ENCODE data around the gene SSU72. TPM values are rescaled to one million over a fixed set of nuclear protein-coding genes. Genes with fewer than 3 reads are reported as not detected.

Gene SSU72
- total RNA-seq, 6 experiments from 2014 or later, result 46.6 to 72.6 (median 63.8) TPM

- Histone ChIP-seq H3K36me3 (peaks cover 0 to 12% (median 0%) of the 10 kb centered on the region in 4 donors), H3K9me3 (no peaks in the 10 kb centered on the region), H3K4me1 (peaks cover 0 to 5% (median 0%) of the 10 kb centered on the region in 4 donors), H3K4me3 (no peak overlapping the region), H3K27ac (no peak overlapping the region), H3K27me3 (no peaks in the 10 kb centered on the region)
- TF ChIP-seq POLR2A (IDR thresholded peaks at IDR 0.05) (no peak), CTCF (IDR thresholded peaks at IDR 0.05) (no peak)
- ATAC-seq, result no peak
- intact Hi-C loops (cut with DNase I), result no loop called here
- DNase-seq, result no peak
- WGBS (ENCODE audit: insufficient coverage, low coverage, low lambda C conversion rate, missing lambda C conversion rate), result 95% methylated on average over 4 of the region's 32 CpGs
Observed at GRCh38 chr1:1537626-1538250, 36.9 kb downstream of the SSU72 start.

- Histone ChIP-seq H3K4me3 (no peak overlapping the region), H3K27me3 (no peaks in the 10 kb centered on the region), H3K36me3 (peaks cover 0 to 7% (median 0%) of the 10 kb centered on the region in 4 donors), H3K4me1 (peaks cover 0 to 5% (median 0%) of the 10 kb centered on the region in 4 donors), H3K27ac (no peak overlapping the region), H3K9me3 (no peaks in the 10 kb centered on the region)
- intact Hi-C loops (cut with DNase I), result no loop called here
- DNase-seq (no peak), ATAC-seq (no peak)
- 100% methylated on average over 1 of the region's 15 CpGs for WGBS (ENCODE audit: insufficient coverage, low coverage, low lambda C conversion rate, missing lambda C conversion rate)
- TF ChIP-seq POLR2A (IDR thresholded peaks at IDR 0.05), result no peak
- TF ChIP-seq CTCF (IDR thresholded peaks at IDR 0.05), result no peak
Observed at GRCh38 chr1:1536938-1537546, 37.6 kb downstream of the SSU72 start.

GRCh38 chr1:1536019-1536937 lies 38.4 kb downstream of the SSU72 start:
- TF ChIP-seq POLR2A (IDR thresholded peaks at IDR 0.05), result no peak
- TF ChIP-seq CTCF (IDR thresholded peaks at IDR 0.05), result no peak
- Histone ChIP-seq H3K4me1 (peaks cover 0 to 5% (median 0%) of the 10 kb centered on the region in 4 donors), H3K27ac (no peak overlapping the region), H3K4me3 (no peak overlapping the region), H3K27me3 (no peaks in the 10 kb centered on the region), H3K36me3 (peaks cover 0 to under 1% (median 0%) of the 10 kb centered on the region in 4 donors), H3K9me3 (no peaks in the 10 kb centered on the region)
- DNase-seq (no peak), ATAC-seq (no peak)
- intact Hi-C loops (cut with DNase I), result no loop called here
- 55% methylated on average over 4 of the region's 48 CpGs for WGBS (ENCODE audit: insufficient coverage, low coverage, low lambda C conversion rate, missing lambda C conversion rate)

GRCh38 chr1:1535201-1536018 lies 39.3 kb downstream of the SSU72 start:
- Histone ChIP-seq H3K4me3 (no peak overlapping the region), H3K4me1 (no peaks in the 10 kb centered on the region), H3K27ac (no peak overlapping the region), H3K27me3 (no peaks in the 10 kb centered on the region), H3K9me3 (no peaks in the 10 kb centered on the region), H3K36me3 (no peaks in the 10 kb centered on the region)
- ATAC-seq (no peak), DNase-seq (peak in 1 of 3 donors; percentile 51)
- intact Hi-C loops (cut with DNase I), result no loop called here
- WGBS (ENCODE audit: insufficient coverage, low coverage, low lambda C conversion rate, missing lambda C conversion rate), result 91% methylated on average over 20 of the region's 66 CpGs
- no peak for TF ChIP-seq CTCF (IDR thresholded peaks at IDR 0.05)
- no peak for TF ChIP-seq POLR2A (IDR thresholded peaks at IDR 0.05)
